Measurements from ENCODE around the gene CRHBP.

Gene CRHBP

DNA sequence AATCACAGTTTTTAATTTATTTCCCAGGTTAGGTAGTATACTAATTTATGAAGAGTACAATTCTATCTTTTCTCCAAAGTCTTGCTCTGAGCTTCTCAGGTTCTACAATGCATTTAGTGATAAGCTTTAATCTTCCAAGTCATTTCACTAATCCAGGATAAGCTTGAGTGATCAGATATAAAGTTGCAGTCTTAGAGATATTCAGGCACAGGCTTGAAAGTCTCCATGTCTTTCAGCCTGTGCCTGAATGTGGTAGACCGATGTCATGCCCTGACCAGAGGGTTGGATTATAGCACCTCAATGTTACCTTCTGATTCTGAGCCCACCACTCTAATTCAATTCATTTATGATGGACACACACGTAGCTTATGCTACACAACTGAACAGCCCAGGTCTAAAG, 3.2 kb downstream of the CRHBP start:
- Histone ChIP-seq H3K27me3 (ENCODE audit: insufficient read depth, low read length, poor library complexity, severe bottlenecking) (no peaks in the 10 kb centered on the region), H3K9ac (ENCODE audit: low read depth, low read length, poor library complexity, severe bottlenecking) (no peak overlapping the region), H3K9me2 (replicated peaks; ENCODE audit: low read depth, low read length) (no peaks in the 10 kb centered on the region), H3K4me2 (ENCODE audit: low read depth, low read length, poor library complexity, severe bottlenecking) (no peak overlapping the region), H3K4me3 (ENCODE audit: low read length, poor library complexity, severe bottlenecking) (no peak overlapping the region), H3K79me2 (ENCODE audit: insufficient read depth, low read length) (no peaks in the 10 kb centered on the region), H3K9me3 (ENCODE audit: insufficient read depth, low read depth, low read length) (no peaks in the 10 kb centered on the region), H3K4me1 (ENCODE audit: insufficient read depth, low read length, poor library complexity, severe bottlenecking) (peaks cover 26% of the 10 kb centered on the region), H2AFZ (ENCODE audit: low read length) (no peak overlapping the region), H4K20me1 (ENCODE audit: insufficient read depth, low read length, poor library complexity, severe bottlenecking) (no peaks in the 10 kb centered on the region), H3K36me3 (ENCODE audit: insufficient read depth, low read length) (no peaks in the 10 kb centered on the region), H3F3A (ENCODE audit: low read depth) (no peaks in the 10 kb centered on the region)
- TF ChIP-seq EZH2phosphoT487 (IDR thresholded peaks at IDR 0.05; ENCODE audit: borderline replicate concordance) (no peak), CTCF (conservative IDR thresholded peaks at IDR 0.05; ENCODE audit: low read length) (no peak)

DNA sequence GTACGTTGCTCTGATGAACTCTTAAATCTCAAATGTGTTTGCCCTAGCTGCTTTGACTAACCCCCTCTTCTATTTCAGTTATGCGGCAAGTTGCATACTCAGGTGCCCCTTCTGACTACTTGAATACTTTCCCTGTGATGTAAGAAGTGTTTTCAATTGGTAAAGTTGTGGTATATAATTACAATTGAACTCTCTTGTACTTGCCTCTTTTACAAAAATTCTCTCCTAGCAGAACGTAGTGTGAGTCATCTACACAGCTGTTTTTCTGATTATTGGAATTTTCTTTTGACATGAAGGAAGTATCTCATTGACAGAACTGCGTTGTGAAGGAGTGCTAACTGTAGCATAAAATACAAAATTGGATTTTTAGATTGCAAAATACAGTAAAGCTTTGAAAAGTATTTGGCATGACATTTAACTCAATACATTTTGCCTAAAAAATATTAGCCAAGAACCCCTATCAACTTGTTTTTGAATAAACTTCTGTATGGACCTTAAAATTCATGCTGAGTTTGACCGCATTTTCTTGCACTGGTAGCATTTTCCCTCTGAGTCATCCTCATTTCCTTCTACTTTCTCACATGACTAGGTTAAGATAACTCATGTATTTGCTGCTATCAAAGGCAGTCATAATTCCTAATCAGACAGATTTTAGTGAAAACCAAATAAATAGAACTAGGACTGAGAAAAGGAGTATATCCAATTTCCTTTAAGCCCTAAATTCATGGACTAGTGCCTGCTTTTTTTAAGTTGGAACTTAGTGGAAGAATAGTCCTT, 6.3 kb downstream of the CRHBP start:
- Histone ChIP-seq H3K9me3 (ENCODE audit: insufficient read depth, low read depth, low read length) (no peaks in the 10 kb centered on the region), H3K9me2 (replicated peaks; ENCODE audit: low read depth, low read length) (no peaks in the 10 kb centered on the region), H3K36me3 (ENCODE audit: insufficient read depth, low read length) (no peaks in the 10 kb centered on the region), H3K4me1 (ENCODE audit: insufficient read depth, low read length, poor library complexity, severe bottlenecking) (peaks cover 27% of the 10 kb centered on the region), H4K20me1 (ENCODE audit: insufficient read depth, low read length, poor library complexity, severe bottlenecking) (no peaks in the 10 kb centered on the region), H3K9ac (ENCODE audit: low read depth, low read length, poor library complexity, severe bottlenecking) (no peak overlapping the region), H3K27me3 (ENCODE audit: insufficient read depth, low read length, poor library complexity, severe bottlenecking) (no peaks in the 10 kb centered on the region), H2AFZ (ENCODE audit: low read length) (no peak overlapping the region), H3K4me2 (ENCODE audit: low read depth, low read length, poor library complexity, severe bottlenecking) (peak overlapping the region; percentile 30), H3K79me2 (ENCODE audit: insufficient read depth, low read length) (no peaks in the 10 kb centered on the region), H3K4me3 (ENCODE audit: low read length, poor library complexity, severe bottlenecking) (no peak overlapping the region), H3F3A (ENCODE audit: low read depth) (no peaks in the 10 kb centered on the region)
- TF ChIP-seq CTCF (conservative IDR thresholded peaks at IDR 0.05; ENCODE audit: low read length) (no peak), EZH2phosphoT487 (IDR thresholded peaks at IDR 0.05; ENCODE audit: borderline replicate concordance) (no peak)

GRCh38 chr5:76960004-76960625, 7.3 kb downstream of the CRHBP start:
- no peaks in the 10 kb centered on the region for H3K9me3 ChIP-seq (ENCODE audit: insufficient read depth, low read depth, low read length)
- peak overlapping the region; percentile 30 for H3K4me2 ChIP-seq (ENCODE audit: low read depth, low read length, poor library complexity, severe bottlenecking)
- H3K4me1 ChIP-seq (ENCODE audit: insufficient read depth, low read length, poor library complexity, severe bottlenecking) = peaks cover 27% of the 10 kb centered on the region
- H4K20me1 ChIP-seq (ENCODE audit: insufficient read depth, low read length, poor library complexity, severe bottlenecking) = no peaks in the 10 kb centered on the region
- no peaks in the 10 kb centered on the region for H3F3A ChIP-seq (ENCODE audit: low read depth)
- no peaks in the 10 kb centered on the region for H3K9me2 ChIP-seq (replicated peaks; ENCODE audit: low read depth, low read length)
- H3K4me3 ChIP-seq (ENCODE audit: low read length, poor library complexity, severe bottlenecking) = no peak overlapping the region
- no peaks in the 10 kb centered on the region for H3K79me2 ChIP-seq (ENCODE audit: insufficient read depth, low read length)
- H2AFZ ChIP-seq (ENCODE audit: low read length) = no peak overlapping the region
- H3K9ac ChIP-seq (ENCODE audit: low read depth, low read length, poor library complexity, severe bottlenecking) = no peak overlapping the region
- no peaks in the 10 kb centered on the region for H3K36me3 ChIP-seq (ENCODE audit: insufficient read depth, low read length)
- TF ChIP-seq EZH2phosphoT487 (IDR thresholded peaks at IDR 0.05; ENCODE audit: borderline replicate concordance) (no peak), CTCF (conservative IDR thresholded peaks at IDR 0.05; ENCODE audit: low read length) (no peak)
- H3K27me3 ChIP-seq (ENCODE audit: insufficient read depth, low read length, poor library complexity, severe bottlenecking) = no peaks in the 10 kb centered on the region
